ENCODE measurements around the gene ARSG.
"Not testable (repeated sequence)": the region's sequence is repeated elsewhere in the genome, so short reads cannot be mapped to it uniquely, and the experiment has no call there.

ARSG gene

DNA sequence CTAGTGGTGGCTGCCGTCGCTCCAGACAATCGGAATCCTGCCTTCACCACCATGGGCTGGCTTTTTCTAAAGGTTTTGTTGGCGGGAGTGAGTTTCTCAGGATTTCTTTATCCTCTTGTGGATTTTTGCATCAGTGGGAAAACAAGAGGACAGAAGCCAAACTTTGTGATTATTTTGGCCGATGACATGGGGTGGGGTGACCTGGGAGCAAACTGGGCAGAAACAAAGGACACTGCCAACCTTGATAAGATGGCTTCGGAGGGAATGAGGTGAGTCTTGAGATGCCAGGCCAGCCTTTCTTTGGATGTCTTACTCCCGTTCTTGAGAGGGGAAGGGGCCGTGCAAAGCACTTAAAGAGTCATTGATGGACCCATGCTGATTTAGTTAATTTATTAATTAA, 16.1 kb downstream of the ARSG start:
- no peak for DNase-seq

- DNase-seq = not testable (repeated sequence)
Observed at GRCh38 chr17:68308486-68308885, 17.2 kb downstream of the ARSG start.

GRCh38 chr17:68309066-68309670, 17.9 kb downstream of the ARSG start:
- not testable (repeated sequence) for DNase-seq

DNA sequence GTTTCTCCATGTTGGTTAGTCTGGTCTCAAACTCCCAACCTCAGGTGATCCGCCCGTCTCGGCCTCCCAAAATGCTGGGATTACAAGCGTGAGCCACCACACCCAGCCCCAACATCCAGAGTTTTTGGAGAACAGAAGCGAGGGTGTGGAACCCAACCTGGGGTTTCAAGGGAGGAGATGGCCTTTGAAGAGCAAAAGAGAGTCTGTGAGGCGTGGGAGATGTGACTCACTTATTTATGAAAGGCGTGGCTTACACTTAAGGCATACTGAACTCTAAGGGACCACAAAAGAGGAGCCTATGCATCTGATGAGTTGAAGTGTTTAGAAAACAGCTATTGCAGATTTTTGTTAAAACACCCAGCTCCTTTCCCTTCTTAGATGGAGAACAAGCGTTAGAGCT, 18.9 kb downstream of the ARSG start:
- peak; percentile 45 for DNase-seq

- DNase-seq = no peak
Observed at GRCh38 chr17:68314916-68315535, 23.7 kb downstream of the ARSG start.

- DNase-seq = no peak
Observed at GRCh38 chr17:68315930-68316329, 24.6 kb downstream of the ARSG start.

DNA sequence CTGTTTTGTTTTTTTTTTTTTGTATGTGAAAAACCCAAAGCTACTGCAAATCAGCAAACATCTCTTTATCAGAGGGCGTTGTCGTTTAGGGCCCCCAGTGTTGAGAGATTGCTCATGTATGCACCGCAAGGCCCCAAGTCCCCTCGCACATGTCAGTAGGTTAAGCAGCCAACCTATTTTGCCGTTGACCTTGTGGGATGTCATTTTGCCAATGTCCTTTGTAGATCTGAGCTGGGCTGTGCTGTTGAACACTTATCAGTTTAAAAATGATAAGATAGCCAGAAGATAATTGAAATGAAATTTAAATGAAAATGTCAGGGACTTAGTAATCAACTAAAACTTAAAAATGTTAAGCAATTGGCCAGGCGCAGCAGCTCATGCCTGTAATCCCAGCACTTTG, 26.2 kb downstream of the ARSG start:
- no peak for DNase-seq

DNA sequence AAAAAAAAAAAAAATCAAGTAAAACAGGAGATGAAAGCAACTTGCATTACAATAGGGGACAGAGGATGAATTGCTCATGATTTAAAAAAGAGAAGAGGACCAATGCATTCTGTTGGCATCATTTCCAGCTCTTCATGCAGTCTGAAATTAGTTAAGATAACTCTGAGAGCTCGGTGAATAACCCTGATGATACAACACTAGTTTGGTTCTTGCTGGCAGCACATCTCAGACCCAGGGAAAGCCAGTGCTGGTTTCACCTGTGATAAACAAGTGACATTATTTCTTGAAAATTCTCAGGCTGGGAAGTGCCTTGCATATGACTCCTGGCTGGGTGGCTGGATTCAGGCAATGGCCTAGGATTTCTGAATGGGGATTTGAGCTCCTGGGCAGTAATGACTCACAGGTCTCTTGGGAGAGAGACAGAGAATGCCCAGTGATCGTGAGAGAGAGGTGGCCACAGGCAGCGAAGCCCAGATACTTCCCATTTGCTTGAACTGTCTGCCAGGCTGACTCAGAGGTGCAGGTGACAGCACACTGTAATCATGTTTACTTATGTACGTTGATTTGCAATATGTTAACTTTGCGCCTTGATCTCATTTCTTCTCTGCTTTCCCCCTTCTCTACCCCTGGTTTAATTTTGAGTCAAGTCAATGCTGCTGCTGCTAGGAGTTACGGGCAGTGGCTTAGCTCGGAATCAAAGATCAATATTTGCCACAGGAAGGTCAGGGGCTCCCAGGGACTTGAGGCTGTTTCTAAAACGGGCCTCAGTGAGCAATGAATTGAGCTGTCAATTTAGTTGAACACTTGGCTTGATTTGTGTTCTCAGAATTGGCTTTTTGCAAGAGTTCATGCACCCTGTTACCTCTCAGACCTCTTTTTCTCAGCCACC, 27.1 kb downstream of the ARSG start:
- DNase-seq = no peak

DNA sequence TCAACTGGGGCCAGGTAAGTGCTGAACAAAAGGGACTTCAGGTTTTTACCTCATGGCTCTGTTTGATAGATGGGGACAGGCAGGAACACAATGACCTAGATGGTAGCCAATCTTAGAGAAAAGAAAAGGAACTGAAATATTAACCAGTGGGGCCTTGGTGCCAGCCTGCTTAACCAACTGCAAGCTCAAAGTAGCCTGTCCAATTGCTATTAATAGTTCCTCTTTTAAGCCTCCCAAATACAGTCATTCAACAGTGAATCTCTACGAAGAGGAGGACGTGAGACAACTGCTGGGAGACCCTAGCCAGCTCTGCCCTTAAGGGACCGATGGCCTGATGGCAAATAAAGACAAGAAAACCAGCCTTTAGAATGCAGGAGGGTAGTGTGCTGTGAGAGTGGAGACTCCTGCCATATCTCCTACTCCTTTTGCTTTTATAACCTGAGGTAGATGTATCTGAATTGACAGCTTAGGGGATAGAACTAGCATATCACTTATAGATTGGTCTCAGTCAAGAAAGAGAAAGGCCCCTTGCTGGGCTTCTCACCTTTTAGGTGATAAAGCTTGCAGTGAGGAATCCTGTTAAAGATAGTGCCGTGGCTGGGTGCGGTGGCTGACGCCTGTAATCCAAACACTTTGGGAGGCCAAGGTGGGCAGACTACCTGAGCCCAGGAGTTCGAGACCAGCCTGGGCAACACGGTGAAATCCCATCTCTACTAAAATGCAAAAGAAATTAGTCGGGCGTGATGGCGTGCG, 28.3 kb downstream of the ARSG start:
- no peak for DNase-seq

DNA sequence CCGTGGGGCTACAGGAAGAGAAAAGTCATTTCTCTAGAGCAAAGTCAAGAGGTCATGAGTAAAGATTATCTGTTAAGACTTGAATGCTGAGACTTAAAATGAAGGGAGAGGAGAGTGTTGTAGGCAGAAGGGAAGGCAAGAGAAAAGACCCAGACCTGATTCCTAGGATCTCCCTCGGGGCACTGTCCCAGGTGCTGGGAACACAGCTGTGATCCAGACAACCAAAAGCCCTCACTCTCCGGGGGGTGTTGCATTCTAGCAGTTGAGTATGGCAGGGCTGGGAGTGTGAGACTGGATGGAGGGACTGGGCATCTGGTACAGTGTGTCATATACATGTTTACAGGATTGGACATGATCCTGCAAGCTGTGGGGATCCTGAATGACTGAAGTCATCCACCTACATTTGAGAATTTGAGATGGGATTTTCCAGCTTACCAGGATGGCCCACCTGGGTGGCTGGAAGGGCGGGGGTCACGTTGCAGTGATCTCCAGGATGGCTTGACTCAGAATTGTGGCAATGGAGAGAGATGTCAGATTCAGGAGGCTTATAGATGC, 29.1 kb downstream of the ARSG start:
- DNase-seq = no peak

DNA sequence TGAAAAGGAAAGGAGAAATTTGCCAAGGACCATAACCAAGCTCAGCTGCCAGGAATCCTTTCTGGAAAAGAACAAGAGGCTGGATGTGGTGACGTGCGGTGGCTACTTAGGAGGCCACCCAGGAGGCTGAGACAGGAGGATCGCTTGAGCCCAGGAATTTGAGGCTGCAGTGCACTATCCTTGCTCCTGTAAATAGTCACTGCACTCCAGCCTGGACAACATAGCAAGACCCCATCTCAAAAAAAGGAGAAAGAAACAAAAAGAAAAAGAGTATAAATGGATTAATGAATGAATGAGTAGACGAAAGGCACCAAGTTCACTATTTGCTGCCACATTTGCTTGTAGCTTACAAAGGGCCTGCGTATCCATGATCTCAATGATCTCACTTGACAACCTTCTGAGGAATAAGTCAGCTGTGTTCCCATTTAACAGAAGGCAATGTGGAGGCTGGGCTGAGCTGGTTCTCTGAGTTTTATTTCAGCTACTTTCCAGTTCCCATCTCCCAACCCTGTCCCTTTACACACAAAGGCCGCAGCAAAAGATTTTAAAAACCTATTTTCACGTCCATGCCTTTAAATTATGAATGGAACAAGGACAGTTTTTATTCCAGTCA, 29.8 kb downstream of the ARSG start:
- DNase-seq = no peak

DNA sequence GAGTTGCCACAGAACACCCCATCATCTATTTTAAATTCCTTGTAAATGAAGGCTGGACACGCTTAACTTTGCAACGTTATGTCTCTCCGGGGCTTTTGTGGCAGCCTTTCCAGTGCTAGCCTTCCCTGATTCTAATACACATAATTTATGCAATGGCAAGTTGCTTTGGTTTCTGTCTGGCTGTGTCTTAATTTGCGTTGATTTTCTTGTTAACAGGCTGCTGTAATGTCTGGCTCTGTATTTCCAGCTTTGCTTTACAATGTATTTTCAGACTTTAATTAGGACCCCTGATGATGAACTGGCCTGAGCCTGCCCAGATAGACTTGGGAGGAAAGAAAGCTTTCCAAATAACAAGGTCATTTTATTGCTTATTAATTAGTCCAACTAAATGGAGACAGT, 30.3 kb downstream of the ARSG start:
- DNase-seq = no peak

DNA sequence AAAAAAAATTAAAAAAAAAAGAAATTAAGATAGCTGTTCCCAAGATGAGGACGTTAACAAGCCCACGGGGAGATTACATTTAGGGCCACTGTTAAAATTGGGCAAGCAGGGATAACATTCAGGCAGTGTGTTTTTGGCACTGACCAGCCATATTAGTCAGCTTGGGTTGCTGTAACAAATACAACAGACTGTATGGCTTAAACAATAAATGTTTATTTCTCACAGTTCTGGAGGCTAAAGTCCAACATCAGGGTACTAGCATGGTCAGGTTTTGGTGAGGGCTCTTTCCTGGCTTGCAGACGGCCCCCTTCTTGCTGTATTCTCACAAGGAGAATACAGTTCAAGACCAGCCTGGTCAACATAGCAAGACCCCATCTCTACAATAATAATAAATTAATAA, 31.3 kb downstream of the ARSG start:
- DNase-seq = no peak

DNA sequence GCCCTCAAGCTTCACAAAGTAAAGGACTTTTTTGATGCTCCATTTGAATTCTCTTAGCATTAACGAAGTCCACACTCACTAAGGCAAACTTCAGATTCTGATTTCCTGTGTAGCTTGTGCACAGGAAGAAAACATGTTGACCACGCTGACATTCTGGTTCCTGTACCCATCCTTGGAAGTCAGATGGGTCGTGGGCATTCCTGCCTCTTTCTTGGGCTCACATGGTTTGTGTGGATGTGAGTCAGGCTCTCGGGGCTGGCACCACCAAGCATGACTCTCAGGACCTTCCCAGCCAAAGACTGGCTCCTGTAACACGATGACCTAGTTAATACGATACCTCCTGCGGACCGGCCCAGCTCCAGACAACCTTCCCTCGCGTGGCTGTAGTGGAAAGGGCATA, 32.8 kb downstream of the ARSG start:
- no peak for DNase-seq

DNA sequence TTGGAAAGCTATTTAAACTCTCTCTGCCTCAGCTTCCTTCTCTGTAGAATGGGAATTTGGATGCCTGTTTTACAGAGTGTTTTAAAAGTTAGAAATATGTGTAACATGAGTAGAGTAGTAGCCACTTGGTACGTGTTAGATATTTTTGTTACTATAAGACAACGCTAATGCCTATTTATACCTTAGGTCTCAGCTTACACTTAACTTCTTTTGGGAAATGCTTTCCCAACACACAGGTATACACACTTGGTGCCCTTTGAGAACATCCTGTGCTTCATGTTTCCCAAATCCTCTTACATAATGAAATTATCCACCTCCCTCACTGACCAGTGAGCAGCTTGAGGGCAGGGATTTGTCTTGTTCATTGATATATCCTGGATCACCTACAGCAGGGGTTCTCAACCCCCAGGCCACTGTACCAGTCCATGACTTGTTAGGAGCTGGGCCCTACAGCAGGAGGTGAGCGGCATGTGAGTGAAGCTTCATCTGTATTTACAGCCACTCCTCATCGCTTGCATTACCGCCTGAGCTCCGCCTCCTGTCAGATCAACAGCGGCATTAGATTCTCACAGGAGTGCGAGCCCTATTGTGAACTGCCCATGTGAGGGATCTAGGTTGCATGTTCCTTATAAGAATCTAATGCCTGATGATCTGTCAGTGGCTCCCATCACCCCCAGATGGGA, 33.5 kb downstream of the ARSG start:
- DNase-seq = no peak

DNA sequence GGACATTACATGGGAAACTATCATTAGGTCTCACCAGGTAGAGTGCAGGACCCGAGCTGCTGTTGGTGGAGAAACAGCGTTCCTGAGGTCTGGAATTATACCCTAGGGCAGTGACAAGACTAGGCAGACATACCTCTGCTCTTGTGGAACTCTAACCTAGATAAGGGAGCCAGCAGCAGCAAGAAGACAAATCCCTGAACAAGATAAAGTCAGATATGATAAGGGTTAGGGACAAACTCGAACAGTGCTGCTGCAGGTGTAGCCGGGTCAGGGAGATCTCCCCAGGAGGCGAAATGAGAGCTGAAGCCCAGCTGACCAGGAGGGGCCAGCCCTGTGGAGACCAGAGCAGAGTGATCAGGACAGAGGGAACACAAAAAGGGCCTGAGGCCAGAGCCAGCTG, 34.7 kb downstream of the ARSG start:
- no peak for DNase-seq

- peak; percentile 48 for DNase-seq
Observed at GRCh38 chr17:68326681-68327080, 35.4 kb downstream of the ARSG start.

DNA sequence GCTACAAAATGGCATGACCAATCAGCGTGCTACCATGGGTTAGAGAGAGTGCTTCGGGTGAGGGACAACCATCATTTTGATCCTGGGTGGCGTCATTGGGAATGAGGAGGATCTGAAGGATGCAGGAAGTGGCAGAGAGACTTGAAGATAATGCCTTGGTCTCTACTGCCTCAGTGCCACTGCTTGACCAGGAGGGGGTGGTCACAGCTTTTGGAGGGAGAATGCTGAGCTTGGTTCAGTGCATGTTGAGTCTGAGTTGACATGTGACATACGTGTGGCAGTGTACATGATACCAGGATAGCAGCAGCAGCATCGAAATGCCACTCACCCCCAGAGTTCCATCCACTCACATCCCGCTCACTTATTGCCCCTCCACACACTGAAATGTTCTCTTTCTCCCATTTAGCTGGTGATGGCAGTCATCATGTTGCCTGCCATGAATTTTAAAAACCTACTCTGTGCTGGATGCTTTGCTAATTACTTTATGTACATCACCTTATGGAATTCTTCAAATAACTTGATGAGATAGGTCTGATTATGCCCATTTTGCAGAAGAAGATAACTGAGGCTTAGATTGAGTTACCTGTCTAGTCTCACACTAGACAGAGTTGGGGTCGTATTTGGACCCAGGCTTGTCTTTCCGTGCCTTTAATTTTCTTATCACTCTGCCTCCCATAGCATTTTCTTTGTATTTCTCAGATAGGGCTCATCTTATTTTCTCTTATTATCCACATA, 36.7 kb downstream of the ARSG start:
- DNase-seq = peak; percentile 15

DNA sequence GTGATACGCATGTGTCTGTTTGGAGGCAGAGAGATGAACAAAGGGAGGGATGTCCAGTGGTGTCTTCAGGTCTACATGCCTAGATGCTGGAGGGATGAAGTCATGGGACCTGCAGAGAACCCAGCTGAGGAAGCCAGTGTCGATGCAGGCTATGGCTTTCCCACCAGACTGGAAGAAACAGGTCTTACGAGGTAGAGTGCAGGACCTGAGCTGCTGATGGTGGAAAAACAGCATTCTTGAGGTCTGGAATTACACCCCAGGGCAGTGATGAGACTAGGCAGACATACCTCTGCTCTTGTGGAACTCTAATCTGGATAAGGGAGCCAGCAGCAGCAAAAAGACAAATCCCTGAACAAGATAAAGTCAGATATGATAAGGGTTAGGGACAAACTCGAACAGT, 37.4 kb downstream of the ARSG start:
- no peak for DNase-seq

GRCh38 chr17:68329331-68329730, 38.0 kb downstream of the ARSG start:
- DNase-seq = no peak

DNA sequence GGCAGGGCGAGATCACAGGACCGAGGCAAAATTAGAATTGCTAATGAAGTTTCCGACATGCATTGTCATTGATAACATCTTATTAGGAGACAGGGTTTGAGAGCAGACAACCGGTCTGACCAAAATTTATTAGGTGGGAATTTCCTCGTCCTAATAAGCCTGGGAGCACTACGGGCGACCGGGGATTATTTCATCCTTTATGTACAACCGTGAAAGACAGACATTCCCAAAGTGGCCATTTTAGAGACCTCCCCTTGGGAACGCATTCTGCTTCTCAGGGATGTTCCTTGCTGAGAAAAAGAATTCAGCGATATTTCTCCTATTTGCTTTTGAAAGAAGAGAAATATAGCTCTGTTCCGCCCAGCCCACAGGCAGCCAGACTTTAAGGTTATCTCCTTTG, 40.6 kb downstream of the ARSG start:
- DNase-seq = not testable (repeated sequence)
